Cardiac muscle cell (in vitro differentiated cells and primary cell): ENCODE data around the gene ZSCAN2. TPM values are rescaled to one million over a fixed set of nuclear protein-coding genes. Genes with fewer than 3 reads are reported as not detected.
A peak's percentile ranks its signal among the peaks of the same experiment; 100 is the strongest.

Source experiments
- DNase-seq, 2 donors: peaks; one replicate each; pipeline versions ENCODE4 v3.0.0 to v3.0.0-alpha.2; 2010 to 2017; ENCODE audit warnings: low read depth in 1 of 2, low spot score in 1 of 2
- H3K27ac ChIP-seq: fragments of 200-600 bp; sonication (generic); 2 replicates; pipeline ENCODE4 v1.5.1; 2016
- H3K27me3 ChIP-seq: fragments of 200-600 bp; sonication (generic); 2 replicates; pipeline ENCODE4 v1.6.0; 2016; ENCODE audit warnings: control low read depth
- H3K36me3 ChIP-seq: fragments of 200-600 bp; sonication (generic); 2 replicates; pipeline ENCODE4 v1.5.1; 2016; ENCODE audit warnings: control low read depth
- H3K4me1 ChIP-seq: fragments of 200-600 bp; sonication (generic); 2 replicates; pipeline ENCODE4 v1.8.1; 2017; ENCODE audit warnings: low read depth, mild to moderate bottlenecking, mixed run types
- H3K4me3 ChIP-seq: fragments of 200-600 bp; sonication (generic); 2 replicates; pipeline ENCODE4 v1.5.1; 2016; ENCODE audit warnings: mild to moderate bottlenecking
- H3K9me3 ChIP-seq: fragments of 200-600 bp; sonication (generic); 2 replicates; pipeline ENCODE4 v1.5.1; 2017; ENCODE audit warnings: low read depth, mild to moderate bottlenecking, control low read depth
- CTCF ChIP-seq: IDR thresholded peaks from 2 replicates; pipeline ENCODE4 v1.5.1; 2012; ENCODE audit warnings: low read depth, mild to moderate bottlenecking, low read length
- polyA plus RNA-seq: library from polyadenylated mRNA; unstranded; fragments of >200 nt; fragmentation: Nextera tagmentation; extraction: Ambion mirVana; gene quantifications from 2 replicates; pipeline ENCODE4 v1.2.1, GENCODE V29; 2016
- total RNA-seq: library from RNA; depleted of rRNA; stranded (reverse); fragments of >200 nt; gene quantifications from 2 replicates; pipeline ENCODE4 v1.2.3, GENCODE V29; 2016

ZSCAN2 gene
- total and polyA plus RNA-seq, 2 experiments from 2014 or later = 24.8 to 38.3 TPM

- DNase-seq = no peak
Observed at GRCh38 chr15:84603630-84604379, 3.0 kb downstream of the ZSCAN2 start.

GRCh38 chr15:84604826-84605553 lies 4.2 kb downstream of the ZSCAN2 start:
- Histone ChIP-seq H3K4me1 (no peaks in the 10 kb centered on the region), H3K27me3 (no peaks in the 10 kb centered on the region), H3K4me3 (no peak overlapping the region), H3K36me3 (peaks cover 11% of the 10 kb centered on the region), H3K9me3 (no peaks in the 10 kb centered on the region), H3K27ac (no peak overlapping the region)
- TF ChIP-seq CTCF = no peak
- no peak for DNase-seq

More at GRCh38 chr15:84603630-84604379, 3.0 kb downstream of the ZSCAN2 start:
- no peaks in the 10 kb centered on the region for H3K9me3 ChIP-seq
- H3K27ac ChIP-seq = no peak overlapping the region
- H3K4me3 ChIP-seq = no peak overlapping the region
- no peaks in the 10 kb centered on the region for H3K4me1 ChIP-seq
- no peak for TF ChIP-seq CTCF
- H3K27me3 ChIP-seq = no peaks in the 10 kb centered on the region
- peaks cover 11% of the 10 kb centered on the region for H3K36me3 ChIP-seq

- no peaks in the 10 kb centered on the region for H3K4me1 ChIP-seq
- peaks cover 11% of the 10 kb centered on the region for H3K36me3 ChIP-seq
- no peak overlapping the region for H3K27ac ChIP-seq
- no peak for DNase-seq
- no peak for TF ChIP-seq CTCF
- no peaks in the 10 kb centered on the region for H3K9me3 ChIP-seq
- no peaks in the 10 kb centered on the region for H3K27me3 ChIP-seq
- H3K4me3 ChIP-seq = no peak overlapping the region
Observed at GRCh38 chr15:84605554-84605882, 4.7 kb downstream of the ZSCAN2 start.

GRCh38 chr15:84606653-84607120 lies 5.9 kb downstream of the ZSCAN2 start:
- no peaks in the 10 kb centered on the region for H3K27me3 ChIP-seq
- no peaks in the 10 kb centered on the region for H3K4me1 ChIP-seq
- no peak overlapping the region for H3K4me3 ChIP-seq
- TF ChIP-seq CTCF = no peak
- DNase-seq = no peak
- H3K27ac ChIP-seq = peak overlapping the region; percentile 51
- H3K36me3 ChIP-seq = peaks cover 11% of the 10 kb centered on the region
- no peaks in the 10 kb centered on the region for H3K9me3 ChIP-seq

GRCh38 chr15:84608707-84609284 lies 8.0 kb downstream of the ZSCAN2 start:
- DNase-seq = no peak
- Histone ChIP-seq H3K4me1 (no peaks in the 10 kb centered on the region), H3K27ac (peak overlapping the region; percentile 62), H3K4me3 (no peak overlapping the region), H3K27me3 (no peaks in the 10 kb centered on the region), H3K9me3 (no peaks in the 10 kb centered on the region), H3K36me3 (peaks cover 9% of the 10 kb centered on the region)
- TF ChIP-seq CTCF = no peak
